ENCODE measurements around the gene ALMS1. TPM values are rescaled to one million over a fixed set of nuclear protein-coding genes. Genes with fewer than 3 reads are reported as not detected.
A peak's percentile ranks its signal among the peaks of the same experiment; 100 is the strongest.
"Not testable (repeated sequence)": the region's sequence is repeated elsewhere in the genome, so short reads cannot be mapped to it uniquely, and the experiment has no call there.

Gene ALMS1
- total RNA-seq, 1 donor from 2014 or later, result 28.2 TPM

GRCh38 chr2:73603099-73603588 is 217.5 kb downstream of the ALMS1 start:
- ATAC-seq; intact Hi-C loops (cut with DNase I); DNase-seq (ENCODE audit: low spot score): not testable (repeated sequence)

GRCh38 chr2:73604589-73604988 is 219.0 kb downstream of the ALMS1 start:
- ATAC-seq; intact Hi-C loops (cut with DNase I); DNase-seq (ENCODE audit: low spot score): not testable (repeated sequence)

GRCh38 chr2:73610111-73610510 is 224.5 kb downstream of the ALMS1 start:
- DNase-seq (ENCODE audit: low spot score), result no peak
- ATAC-seq, result no peak
- intact Hi-C loops (cut with DNase I), result no loop called here

GRCh38 chr2:73611193-73611592 is 225.6 kb downstream of the ALMS1 start:
- no peak for ATAC-seq
- intact Hi-C loops (cut with DNase I), result no loop called here

DNA sequence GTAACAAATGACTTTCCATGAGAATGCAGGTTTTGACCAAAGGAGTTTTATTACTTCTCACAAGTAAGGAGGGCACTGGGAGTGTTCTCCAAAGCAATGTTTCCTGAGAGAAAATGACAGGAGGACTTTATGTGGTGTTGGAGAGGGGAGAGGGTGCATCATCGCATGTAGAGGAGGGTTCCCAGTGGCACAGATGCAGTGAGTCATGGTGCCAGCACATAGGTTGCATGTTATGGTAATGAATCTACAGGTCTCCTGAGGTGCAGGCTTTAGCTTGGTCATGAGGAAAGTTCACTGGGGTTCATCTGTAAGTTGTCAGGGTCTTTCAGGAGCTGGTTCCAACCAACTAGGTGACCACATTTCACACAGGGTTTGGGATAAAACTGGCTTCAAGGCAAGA is 226.2 kb downstream of the ALMS1 start:
- no peak for ATAC-seq
- no peak for DNase-seq (ENCODE audit: low spot score)
- intact Hi-C loops (cut with DNase I), result no loop called here

More at GRCh38 chr2:73611193-73611592, 225.6 kb downstream of the ALMS1 start:
- DNase-seq (ENCODE audit: low spot score), result no peak

GRCh38 chr2:73614105-73614504 is 228.5 kb downstream of the ALMS1 start:
- no peak for ATAC-seq
- intact Hi-C loops (cut with DNase I), result no loop called here

DNA sequence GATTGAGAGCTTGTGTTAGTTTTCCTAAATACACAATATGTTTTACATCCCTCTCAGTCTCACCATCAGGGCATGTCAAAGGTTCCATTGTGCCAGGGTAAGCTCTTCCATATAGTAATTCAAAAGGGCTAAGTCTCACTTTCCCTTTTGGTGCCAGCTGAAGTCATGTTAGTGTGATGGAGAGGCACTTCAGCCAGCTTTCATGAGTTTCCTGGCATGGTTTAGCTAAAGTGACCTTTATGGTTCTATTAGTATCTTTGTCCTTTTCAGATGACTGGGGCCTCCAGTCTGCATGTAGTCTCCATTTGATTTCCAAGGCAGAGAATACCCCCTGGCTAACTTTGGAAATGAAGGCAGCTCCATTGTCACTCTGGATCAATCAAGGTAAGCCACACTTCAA is 229.4 kb downstream of the ALMS1 start:
- intact Hi-C loops (cut with DNase I), result no loop called here
- no peak for DNase-seq (ENCODE audit: low spot score)
- no peak for ATAC-seq

More at GRCh38 chr2:73614105-73614504, 228.5 kb downstream of the ALMS1 start:
- DNase-seq (ENCODE audit: low spot score), result no peak

- intact Hi-C loops (cut with DNase I); ATAC-seq; DNase-seq (ENCODE audit: low spot score): not testable (repeated sequence)
Measured at GRCh38 chr2:73619925-73620324, 234.3 kb downstream of the ALMS1 start.

DNA sequence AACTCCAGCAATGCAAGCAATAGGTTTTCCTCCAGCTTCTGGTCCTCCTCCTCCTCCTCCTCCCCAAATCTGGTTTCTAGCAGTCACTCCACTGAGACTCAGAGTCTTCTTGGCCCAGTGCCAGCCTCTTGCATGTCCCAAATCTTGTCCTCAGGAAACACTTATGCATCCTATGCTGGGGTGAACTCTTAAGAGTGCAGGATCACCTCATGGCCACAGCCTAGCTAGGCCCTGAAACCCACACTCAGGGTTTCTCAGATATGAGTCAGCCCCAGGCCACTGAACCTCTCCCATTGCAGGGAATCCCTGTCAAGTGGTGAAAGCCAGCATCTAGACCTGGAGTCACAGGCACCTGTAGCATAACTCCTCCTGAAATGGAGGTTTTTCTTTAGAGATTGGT is 238.4 kb downstream of the ALMS1 start:
- intact Hi-C loops (cut with DNase I); ATAC-seq; DNase-seq (ENCODE audit: low spot score): not testable (repeated sequence)

DNA sequence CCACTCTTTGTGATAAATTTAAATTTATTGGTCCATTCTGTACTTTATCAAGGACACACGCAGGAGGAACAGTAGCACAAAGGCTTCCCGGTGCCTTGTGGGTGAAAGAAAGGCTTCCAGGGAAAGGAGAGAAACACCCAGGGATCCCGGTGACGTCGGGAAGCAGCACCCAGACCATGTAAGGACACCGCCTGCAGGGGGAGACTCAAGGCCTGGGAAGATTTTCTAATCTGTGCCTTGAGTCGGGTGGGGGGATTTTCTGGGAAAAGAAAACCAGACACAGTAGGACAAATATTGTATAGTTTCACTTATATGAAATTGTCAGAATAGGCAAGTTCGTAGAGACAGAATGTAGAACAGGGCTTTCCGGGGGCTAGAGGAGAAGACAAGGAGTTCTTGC is 239.0 kb downstream of the ALMS1 start:
- ATAC-seq; intact Hi-C loops (cut with DNase I); DNase-seq (ENCODE audit: low spot score): not testable (repeated sequence)

GRCh38 chr2:73626237-73626636 is 240.6 kb downstream of the ALMS1 start:
- ATAC-seq; DNase-seq (ENCODE audit: low spot score); intact Hi-C loops (cut with DNase I): not testable (repeated sequence)

DNA sequence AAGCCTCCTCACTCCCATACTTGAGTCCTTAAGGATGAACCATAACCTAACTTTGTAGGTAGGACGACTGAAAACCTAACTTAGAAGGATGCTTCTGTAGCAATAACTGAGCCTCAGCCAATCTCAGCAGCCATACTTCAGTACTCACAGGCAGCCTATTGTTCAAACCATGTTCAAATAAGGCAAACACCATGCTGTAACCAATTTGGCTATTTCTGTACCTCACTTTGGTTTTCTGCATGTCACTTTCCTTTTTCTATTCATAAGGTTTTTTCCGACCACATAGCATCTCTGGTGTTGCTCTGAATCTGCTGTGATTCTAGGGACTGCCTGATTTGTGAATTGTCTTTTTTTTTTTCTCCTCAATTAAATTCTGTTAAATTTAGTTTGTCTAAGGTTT is 242.9 kb downstream of the ALMS1 start:
- DNase-seq (ENCODE audit: low spot score); ATAC-seq; intact Hi-C loops (cut with DNase I): not testable (repeated sequence)

- intact Hi-C loops (cut with DNase I); ATAC-seq; DNase-seq (ENCODE audit: low spot score): not testable (repeated sequence)
Measured at GRCh38 chr2:73630662-73631266, 245.1 kb downstream of the ALMS1 start.

DNA sequence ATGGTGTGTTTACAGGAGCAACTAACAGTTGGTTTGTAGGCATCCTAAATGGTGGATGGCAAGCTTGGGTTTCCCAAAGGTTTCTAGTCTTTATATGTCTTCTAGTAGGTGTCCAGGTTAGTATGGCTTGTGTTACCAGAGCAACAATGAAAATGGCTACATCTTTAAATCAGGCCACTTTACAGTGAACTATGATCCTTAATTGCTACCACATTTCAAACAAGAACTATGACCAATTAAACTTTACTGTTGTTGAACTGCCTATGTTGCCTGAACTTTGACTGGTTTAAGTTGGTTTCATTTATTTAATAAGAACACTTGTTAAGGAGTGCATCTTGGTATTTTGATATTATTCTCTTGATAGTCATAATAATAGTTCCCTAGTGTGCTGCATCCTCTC is 251.3 kb downstream of the ALMS1 start:
- ATAC-seq; intact Hi-C loops (cut with DNase I); DNase-seq (ENCODE audit: low spot score): not testable (repeated sequence)

DNA sequence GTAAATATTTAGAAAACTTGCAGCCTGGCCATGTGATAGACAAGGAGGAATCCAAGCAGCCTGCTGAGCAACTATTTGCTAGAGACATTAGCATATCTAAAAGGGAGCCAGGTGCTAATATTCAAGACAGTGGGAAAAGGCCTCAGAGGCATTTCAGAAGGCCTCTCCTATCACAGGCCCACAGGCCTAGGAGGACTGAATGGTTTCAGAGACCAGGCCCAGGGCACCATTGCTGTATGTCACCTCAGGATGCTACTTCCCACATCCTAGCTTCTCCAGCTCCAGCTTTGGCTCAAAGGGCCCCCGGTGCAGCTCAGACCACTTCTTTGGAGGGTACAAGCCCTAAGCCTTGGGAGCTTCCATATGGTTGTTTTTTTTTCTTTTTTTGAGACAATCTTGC is 252.8 kb downstream of the ALMS1 start:
- DNase-seq (ENCODE audit: low spot score) (no peak), ATAC-seq (no peak)
- intact Hi-C loops (cut with DNase I), result no loop called here

GRCh38 chr2:73640511-73640911 is 254.9 kb downstream of the ALMS1 start:
- intact Hi-C loops (cut with DNase I), result no loop called here
- ATAC-seq (peak; percentile 88), DNase-seq (ENCODE audit: low spot score) (no peak)

DNA sequence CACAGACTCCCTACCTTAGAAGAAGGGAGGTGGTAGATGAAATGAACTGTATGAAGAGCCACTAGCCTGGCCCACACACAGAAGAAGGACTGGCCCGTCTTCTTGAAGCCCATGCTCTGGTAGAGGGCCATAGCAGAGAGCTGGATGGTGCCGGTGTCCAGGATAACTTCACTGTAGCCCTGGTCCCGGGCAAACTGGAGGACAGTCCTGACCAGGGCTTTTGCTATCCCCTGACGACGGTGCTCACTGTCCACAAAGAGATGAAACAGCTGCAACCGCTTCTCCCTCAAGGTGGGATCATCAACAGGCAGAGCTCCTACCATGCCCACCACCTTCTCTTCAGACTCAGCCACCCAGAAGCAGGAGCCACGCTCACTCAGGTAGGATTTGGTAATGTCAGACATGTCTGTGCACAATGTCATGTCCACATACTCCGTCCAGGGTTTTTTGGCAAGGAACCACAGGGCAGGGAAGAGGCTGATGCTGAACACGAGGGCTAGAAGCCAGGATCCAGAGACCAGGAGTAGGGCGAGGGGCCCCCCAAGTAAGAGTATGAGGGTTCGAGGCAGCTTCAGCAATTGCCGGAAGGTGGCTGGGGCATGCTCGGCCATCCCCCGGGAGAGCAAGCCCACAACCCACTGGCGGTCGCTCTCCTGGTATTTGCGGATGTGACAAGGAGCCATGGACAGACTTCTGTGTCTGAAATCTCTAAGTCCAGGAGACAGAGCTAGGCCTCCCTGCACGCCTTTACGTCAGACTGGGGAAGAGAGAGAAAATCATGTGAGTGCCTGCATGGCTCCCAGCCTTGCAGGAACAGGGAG is 255.5 kb downstream of the ALMS1 start:
- no peak for DNase-seq (ENCODE audit: low spot score)
- intact Hi-C loops (cut with DNase I), result no loop called here
- peak; percentile 55 for ATAC-seq

- DNase-seq (ENCODE audit: low spot score), result no peak
- no peak for ATAC-seq
- intact Hi-C loops (cut with DNase I), result no loop called here
Measured at GRCh38 chr2:73641767-73642062, 256.1 kb downstream of the ALMS1 start.

GRCh38 chr2:73642338-73643018 is 256.8 kb downstream of the ALMS1 start, which contains the start of gene NAT8:
Gene NAT8, minus strand, starts transcription at chr2:73642422. Its CDS starts 794 bp downstream, at chr2:73641628.
- DNase-seq (ENCODE audit: low spot score), result no peak
- no peak for ATAC-seq
- intact Hi-C loops (cut with DNase I), result no loop called here
